Stimulated activated naive CD8-positive, alpha-beta T cell treated with anti-CD3 and anti-CD28 coated beads, Interleukin-15, amount 100 ng/mL, for 72 hours (primary cell): ENCODE measurements around the gene WHRN.

Source experiments
- ATAC-seq: fragments of 150-1000 bp; cut with Tn5 transposase; 2 replicates; pipeline ENCODE4 v1.10.0; 2021; ENCODE audit warnings: mild to moderate bottlenecking, moderate library complexity
- DNase-seq, 2 donors: peaks; one replicate each; pipeline ENCODE4 v3.0.0; 2021 to 2022
- H3K27ac Mint-ChIP-seq, 2 donors: one replicate each; pipeline ENCODE4 v1.8.0; 2022; ENCODE audit warnings: mild to moderate bottlenecking in 2 of 2, mixed read lengths in 2 of 2, moderate library complexity in 2 of 2
- H3K27me3 Mint-ChIP-seq: one replicate; pipeline ENCODE4 v1.8.0; 2022; ENCODE audit warnings: mixed read lengths
- H3K4me1 Mint-ChIP-seq: one replicate; pipeline ENCODE4 v1.8.0; 2022; ENCODE audit warnings: mild to moderate bottlenecking, mixed read lengths
- H3K4me3 Mint-ChIP-seq, 2 donors: one replicate each; pipeline ENCODE4 v1.8.0; 2022; ENCODE audit warnings: mild to moderate bottlenecking in 2 of 2, mixed read lengths in 2 of 2, moderate library complexity in 1 of 2
- H3K9me3 Mint-ChIP-seq, 2 donors: one replicate each; pipeline ENCODE4 v1.8.0; 2022; ENCODE audit warnings: mixed read lengths in 2 of 2

WHRN gene

DNA sequence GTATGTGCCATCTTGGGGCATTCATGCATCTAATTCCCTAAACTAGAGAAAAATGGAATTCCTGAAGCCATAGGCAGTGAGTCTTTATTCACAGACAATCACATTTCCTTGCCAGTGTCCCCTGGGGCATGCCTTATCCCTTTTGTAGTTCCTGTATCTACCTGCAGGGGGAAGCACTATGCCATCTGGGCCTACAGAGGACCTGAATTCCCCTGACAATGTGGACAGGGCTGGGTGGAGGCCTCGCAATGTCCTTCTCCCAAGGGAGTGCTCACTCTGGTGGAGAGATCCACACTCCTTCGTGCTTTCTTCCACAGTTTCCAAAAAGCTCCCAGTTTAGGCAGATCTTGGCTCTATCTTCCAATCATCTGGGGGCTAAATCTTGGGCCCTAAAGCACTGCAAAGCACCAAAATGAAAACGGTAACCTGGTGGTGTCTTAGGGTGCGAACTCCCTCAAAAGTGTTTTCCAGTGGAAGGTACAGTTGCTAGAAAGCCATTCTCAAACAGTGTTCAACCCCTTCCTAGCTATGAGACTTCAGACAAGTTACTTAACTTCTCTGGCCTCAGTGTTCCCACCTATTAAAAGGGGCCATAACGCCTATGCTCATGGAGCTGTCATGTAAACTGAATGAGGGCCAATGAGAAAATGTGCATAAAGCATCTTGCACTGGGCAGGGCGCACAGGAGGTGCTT is 17.5 kb downstream of the WHRN start:
- DNase-seq (peak; percentile 67 to 73), ATAC-seq (peak; percentile 69)
- Mint-ChIP-seq H3K4me1 (peaks cover 50% of the 10 kb centered on the region), H3K4me3 (no peak overlapping the region), H3K9me3 (no peaks in the 10 kb centered on the region), H3K27me3 (no peaks in the 10 kb centered on the region), H3K27ac (no peak overlapping the region)

DNA sequence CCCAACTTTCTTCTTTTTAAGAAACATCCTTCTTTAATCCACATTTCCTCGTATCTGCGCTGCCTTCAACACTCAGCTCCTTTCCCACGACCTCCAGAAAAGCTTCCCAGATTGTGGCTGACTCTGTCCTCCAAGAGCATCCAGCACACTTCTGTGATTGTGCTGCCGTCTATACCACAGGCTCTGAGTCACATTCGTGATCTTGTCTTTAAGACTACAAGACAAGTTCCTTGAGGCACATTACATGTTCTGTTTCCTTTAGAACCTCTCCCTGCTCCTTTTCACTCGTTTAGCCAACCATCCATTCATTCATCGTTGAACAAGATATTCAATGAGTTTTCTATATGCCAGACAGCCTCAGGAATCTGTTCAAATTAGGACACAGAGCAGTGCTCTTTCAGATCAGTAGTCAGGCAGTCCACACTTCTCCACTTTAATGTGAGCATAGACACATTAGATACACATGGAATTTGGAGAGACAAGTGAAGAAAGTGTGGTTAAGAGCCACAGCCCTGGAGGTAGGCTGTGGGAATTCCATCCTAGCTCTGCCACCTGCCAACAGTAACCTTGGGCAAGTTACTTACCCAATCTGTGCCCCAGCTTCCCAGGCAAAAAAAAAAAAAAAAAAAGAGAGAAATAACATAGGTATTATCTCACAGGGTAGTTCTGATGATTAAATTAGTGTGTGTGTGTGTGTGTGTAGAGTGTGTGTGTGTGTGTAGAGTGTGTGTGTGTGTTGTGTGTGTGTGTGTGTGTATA is 18.9 kb downstream of the WHRN start:
- DNase-seq (no peak), ATAC-seq (no peak)
- Mint-ChIP-seq H3K4me3 (peak overlapping the region; percentile 29 to 32), H3K9me3 (no peaks in the 10 kb centered on the region), H3K27me3 (no peaks in the 10 kb centered on the region), H3K4me1 (peaks cover 62% of the 10 kb centered on the region), H3K27ac (peak overlapping the region; percentile 20 to 86)

DNA sequence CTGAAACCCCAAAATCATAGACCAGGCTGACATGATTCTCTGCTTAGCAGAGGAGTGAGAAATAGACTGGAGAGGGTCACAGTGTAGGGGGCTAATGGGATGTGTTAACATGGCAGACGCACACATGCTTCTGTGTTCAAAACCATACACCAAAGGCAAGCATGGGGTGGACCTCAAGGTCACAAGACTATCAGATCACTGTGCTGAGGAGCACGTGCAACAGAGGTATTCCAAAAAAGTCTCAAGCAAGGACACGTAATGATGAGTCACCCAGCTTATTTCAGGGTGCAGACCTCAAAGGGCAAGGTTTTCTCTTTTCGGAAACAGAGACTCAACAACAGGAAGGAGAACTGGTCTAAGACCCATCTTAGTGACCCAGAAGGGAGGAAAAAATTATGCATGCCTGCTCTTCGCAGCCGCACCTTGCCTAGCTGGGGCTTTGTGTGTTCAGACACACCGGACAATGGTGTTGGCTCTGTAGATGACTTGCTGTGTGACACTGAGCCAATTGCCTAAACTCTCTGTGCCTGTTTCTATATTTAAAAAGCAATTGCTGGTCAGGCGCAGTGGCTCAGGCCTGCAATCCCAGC is 20.3 kb downstream of the WHRN start:
- peak; percentile 52 to 69 for DNase-seq
- H3K27me3 Mint-ChIP-seq = no peaks in the 10 kb centered on the region
- peak overlapping the region; percentile 16 to 43 for H3K4me3 Mint-ChIP-seq
- peak; percentile 92 for ATAC-seq
- no peaks in the 10 kb centered on the region for H3K9me3 Mint-ChIP-seq
- peaks cover 70% of the 10 kb centered on the region for H3K4me1 Mint-ChIP-seq
- peak overlapping the region; percentile 44 to 92 for H3K27ac Mint-ChIP-seq

DNA sequence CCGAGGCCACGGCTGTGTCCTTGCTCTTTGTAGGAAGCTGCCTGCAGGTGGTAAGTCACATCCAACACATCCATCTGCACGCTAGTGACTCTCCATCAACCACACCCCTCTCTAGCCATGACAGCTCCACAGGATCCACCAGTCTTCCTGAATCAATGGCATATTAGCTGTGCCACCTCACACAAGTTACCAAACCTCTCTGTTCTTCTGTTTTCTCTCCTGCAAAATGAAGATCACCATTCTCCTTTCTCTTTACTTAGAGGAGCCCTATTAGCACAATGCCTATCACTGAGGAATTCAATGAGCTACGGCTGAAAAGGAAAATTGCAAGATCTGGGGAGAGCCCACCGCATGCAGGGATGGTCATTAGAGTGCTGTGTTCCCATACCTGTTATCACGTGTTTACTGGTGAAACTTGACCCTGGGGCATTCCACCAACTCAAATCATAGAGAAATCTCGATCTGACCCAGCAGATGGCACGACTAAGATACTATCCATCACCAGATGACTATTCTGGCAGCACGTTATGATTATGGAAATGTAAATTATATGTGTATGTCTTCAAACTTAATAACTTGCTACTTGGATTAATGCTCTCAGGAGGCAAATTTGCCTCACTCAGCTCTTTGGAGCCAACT is 20.9 kb downstream of the WHRN start:
- no peak for ATAC-seq
- H3K27ac Mint-ChIP-seq = peak overlapping the region; percentile 13 to 65
- no peak for DNase-seq
- no peaks in the 10 kb centered on the region for H3K9me3 Mint-ChIP-seq
- no peaks in the 10 kb centered on the region for H3K27me3 Mint-ChIP-seq
- peaks cover 74% of the 10 kb centered on the region for H3K4me1 Mint-ChIP-seq
- no peak overlapping the region for H3K4me3 Mint-ChIP-seq

DNA sequence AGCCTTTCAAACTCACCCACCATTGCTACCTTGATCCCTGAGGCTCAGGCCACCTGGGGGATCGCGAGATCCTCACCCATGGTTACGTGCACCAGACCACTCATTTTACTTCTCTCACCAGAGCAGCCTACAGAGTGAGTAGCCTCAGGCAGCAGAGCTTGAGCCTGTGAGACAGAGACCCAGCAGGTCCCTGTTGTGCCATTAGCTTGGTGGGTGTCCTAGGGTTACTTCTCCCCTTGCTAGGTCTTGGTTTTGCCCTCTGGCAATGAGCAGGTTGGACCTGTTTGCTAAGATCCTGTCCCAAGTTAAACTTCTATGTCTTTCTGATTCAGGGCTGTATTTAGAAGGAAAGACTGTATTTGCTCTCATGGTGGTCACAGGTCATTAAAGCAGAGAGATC is 21.8 kb downstream of the WHRN start:
- no peak for DNase-seq
- H3K27me3 Mint-ChIP-seq = no peaks in the 10 kb centered on the region
- peaks cover 70% of the 10 kb centered on the region for H3K4me1 Mint-ChIP-seq
- H3K9me3 Mint-ChIP-seq = no peaks in the 10 kb centered on the region
- H3K4me3 Mint-ChIP-seq = no peak overlapping the region
- no peak for ATAC-seq
- no peak overlapping the region for H3K27ac Mint-ChIP-seq

DNA sequence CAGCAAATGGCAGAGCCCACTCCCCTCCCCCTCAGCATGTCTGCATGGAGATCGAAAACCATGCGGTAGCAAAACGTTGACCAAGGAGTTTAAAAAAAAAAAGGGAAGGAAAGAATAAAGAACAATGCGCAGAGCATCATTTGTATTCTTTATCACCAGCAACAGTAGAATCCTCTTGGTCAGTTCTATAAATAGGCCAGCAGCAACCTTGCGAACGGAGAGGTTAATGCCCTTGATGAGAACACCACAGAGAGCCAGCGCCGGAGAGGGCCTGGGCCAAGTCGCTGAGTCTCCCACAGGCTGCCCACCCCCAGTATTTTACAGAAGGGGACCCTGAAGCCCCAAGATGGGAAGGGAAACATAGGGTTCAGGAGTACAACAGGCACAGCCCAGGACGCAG is 22.7 kb downstream of the WHRN start:
- no peaks in the 10 kb centered on the region for H3K27me3 Mint-ChIP-seq
- H3K9me3 Mint-ChIP-seq = no peaks in the 10 kb centered on the region
- H3K4me3 Mint-ChIP-seq = no peak overlapping the region
- peaks cover 66% of the 10 kb centered on the region for H3K4me1 Mint-ChIP-seq
- no peak for ATAC-seq
- H3K27ac Mint-ChIP-seq = no peak overlapping the region
- no peak for DNase-seq

DNA sequence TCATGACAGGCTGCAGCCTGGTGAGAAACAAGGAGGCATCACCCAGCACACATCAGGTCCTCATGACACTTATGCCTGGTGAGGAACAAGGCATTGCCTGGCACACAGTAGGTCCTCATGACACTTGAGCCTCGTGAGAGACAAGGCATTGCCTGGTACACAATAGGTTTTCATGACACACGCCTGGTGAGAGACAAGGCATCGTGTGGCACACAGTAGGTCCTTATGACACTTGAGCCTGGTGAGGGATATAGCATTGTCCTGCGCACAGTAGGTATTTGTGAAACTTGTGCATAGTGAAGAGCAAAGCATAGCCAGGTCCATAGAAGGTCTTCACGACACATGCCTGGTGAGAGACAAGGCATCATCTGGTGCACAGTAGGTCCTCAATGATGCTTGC is 23.5 kb downstream of the WHRN start:
- Mint-ChIP-seq H3K27me3 (no peaks in the 10 kb centered on the region), H3K4me1 (peaks cover 59% of the 10 kb centered on the region), H3K9me3 (no peaks in the 10 kb centered on the region), H3K4me3 (no peak overlapping the region), H3K27ac (no peak overlapping the region)
- DNase-seq (no peak), ATAC-seq (no peak)

DNA sequence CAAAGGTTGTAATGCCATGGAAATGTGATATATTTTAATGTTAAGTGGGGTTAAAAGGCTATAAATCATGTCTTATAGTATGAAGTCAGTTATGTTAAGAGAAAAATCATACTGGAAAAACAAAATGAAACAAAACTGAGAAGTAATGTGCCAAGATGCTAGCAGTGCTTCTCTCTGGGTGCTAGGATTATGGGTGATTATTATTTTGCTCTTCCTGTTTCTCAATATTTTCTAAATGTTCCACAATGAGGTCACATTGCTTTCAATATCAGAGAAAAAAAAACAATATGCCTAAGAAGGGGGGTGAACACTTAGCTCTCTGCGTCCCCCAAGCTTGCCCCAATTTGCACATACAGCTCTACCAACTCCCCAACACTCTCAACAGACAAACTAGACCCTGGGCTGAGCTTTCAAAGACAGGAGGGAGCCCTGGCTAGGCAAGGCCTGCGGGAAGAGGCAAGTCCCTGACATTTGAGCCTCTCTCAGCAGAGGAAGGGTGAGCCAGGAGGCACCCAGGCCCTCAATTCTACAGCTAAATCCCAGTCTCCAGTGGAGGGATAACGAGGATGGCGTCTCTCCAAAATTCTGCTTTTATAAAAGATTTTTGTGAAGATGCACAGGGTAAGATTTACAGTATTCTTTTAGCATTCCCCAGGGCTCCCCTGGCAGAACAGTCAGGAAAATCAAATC is 24.4 kb downstream of the WHRN start:
- H3K9me3 Mint-ChIP-seq = no peaks in the 10 kb centered on the region
- H3K27me3 Mint-ChIP-seq = no peaks in the 10 kb centered on the region
- DNase-seq = no peak
- H3K27ac Mint-ChIP-seq = peak overlapping the region in 1 of 2 donors; percentile 53
- peaks cover 59% of the 10 kb centered on the region for H3K4me1 Mint-ChIP-seq
- no peak for ATAC-seq
- H3K4me3 Mint-ChIP-seq = peak overlapping the region in 1 of 2 donors; percentile 19

DNA sequence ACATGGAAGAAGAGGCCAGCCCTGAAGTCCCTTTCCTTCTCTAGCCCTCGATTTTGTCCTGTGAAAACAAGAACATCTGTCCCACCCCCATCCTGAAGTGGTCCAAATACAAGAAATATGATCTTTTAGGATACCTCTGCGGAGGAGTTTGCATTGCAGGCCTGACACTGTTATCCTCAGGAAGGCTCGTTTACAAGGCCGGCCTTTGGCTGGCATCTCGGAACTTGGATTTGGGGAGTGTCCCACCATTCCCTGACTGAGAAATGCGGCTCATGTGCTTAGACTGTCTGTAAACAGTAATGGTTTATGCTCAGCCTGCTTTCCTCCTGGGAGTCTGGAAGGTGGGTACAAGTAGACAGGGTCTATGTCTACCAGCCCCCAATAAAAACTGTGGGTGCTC is 26.4 kb downstream of the WHRN start:
- ATAC-seq (no peak), DNase-seq (no peak)
- Mint-ChIP-seq H3K4me1 (peaks cover 63% of the 10 kb centered on the region), H3K4me3 (no peak overlapping the region), H3K27me3 (no peaks in the 10 kb centered on the region), H3K27ac (no peak overlapping the region), H3K9me3 (no peaks in the 10 kb centered on the region)

DNA sequence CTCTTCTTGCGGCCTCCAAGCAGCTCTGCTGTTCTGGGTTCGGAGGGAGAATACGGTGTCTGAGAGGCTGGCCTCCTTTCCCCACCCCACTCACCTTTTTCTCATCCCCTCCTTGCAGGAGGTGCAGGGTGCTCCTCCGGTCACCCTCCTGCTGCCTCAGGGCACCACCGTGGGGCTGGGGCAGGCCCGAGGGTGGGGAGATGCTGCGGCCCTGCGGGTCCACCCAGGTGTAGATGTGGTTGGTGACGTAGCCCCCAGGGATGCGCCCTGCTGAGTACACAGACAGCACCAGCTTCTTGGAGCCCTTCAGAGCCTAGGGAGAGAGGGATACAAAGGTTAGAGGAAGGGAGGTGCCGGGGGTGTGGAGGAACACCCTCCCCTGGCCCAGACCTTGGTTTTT is 26.8 kb downstream of the WHRN start:
- Mint-ChIP-seq H3K9me3 (no peaks in the 10 kb centered on the region), H3K4me1 (peaks cover 59% of the 10 kb centered on the region), H3K27me3 (no peaks in the 10 kb centered on the region), H3K4me3 (no peak overlapping the region), H3K27ac (no peak overlapping the region)
- peak; percentile 47 for ATAC-seq
- DNase-seq = no peak

DNA sequence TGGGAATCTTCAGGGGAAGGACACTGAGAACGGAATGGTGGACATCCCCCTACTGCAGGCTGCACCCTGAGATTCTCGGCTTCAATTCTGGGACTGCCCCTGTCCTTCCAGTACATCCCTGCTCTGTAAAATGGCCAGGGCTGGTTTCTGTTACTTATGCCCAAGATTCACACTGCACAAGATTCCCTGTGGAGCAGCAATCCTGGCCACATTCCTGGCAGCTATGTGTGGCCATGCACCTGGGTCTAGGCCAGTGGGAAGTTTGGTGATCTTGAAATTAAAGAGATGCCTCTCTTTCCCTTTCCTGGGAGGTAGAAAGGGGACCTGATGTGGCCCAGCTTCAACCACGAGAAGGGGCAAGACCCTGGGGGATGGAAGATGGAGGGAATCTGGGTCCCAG is 27.6 kb downstream of the WHRN start:
- H3K4me3 Mint-ChIP-seq = no peak overlapping the region
- DNase-seq (no peak), ATAC-seq (no peak)
- H3K27me3 Mint-ChIP-seq = no peaks in the 10 kb centered on the region
- H3K27ac Mint-ChIP-seq = no peak overlapping the region
- peaks cover 54% of the 10 kb centered on the region for H3K4me1 Mint-ChIP-seq
- no peaks in the 10 kb centered on the region for H3K9me3 Mint-ChIP-seq

DNA sequence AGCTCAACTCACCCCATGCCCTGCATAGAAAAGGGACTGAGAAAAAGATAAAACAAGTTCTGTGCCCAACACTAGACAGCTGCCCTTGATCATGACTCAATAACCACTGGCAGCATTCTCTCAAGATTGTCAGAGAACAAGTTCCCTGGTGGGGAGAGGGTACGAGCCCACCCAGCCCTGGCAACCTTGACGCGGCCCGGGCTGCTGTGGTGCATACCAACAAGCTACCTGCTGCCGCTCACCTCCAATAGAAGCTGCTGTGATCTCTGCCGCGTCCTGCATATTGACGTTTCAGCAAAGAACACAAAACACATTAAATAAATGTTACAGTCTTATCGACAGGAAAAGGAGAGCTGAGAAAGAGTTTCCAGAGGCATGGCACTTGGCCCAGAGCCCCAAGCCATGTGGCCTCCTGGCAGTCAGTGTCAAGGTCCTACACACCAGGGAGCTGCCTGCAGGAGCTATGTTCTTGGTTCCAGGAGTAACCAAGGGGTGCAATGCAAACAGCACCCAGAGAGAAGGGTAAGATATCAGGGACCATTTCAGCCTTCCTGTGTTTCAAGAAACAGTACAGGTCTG is 28.3 kb downstream of the WHRN start:
- H3K27ac Mint-ChIP-seq = peak overlapping the region in 1 of 2 donors; percentile 59
- H3K4me1 Mint-ChIP-seq = peaks cover 48% of the 10 kb centered on the region
- H3K27me3 Mint-ChIP-seq = no peaks in the 10 kb centered on the region
- no peaks in the 10 kb centered on the region for H3K9me3 Mint-ChIP-seq
- no peak overlapping the region for H3K4me3 Mint-ChIP-seq
- no peak for DNase-seq
- ATAC-seq = no peak

DNA sequence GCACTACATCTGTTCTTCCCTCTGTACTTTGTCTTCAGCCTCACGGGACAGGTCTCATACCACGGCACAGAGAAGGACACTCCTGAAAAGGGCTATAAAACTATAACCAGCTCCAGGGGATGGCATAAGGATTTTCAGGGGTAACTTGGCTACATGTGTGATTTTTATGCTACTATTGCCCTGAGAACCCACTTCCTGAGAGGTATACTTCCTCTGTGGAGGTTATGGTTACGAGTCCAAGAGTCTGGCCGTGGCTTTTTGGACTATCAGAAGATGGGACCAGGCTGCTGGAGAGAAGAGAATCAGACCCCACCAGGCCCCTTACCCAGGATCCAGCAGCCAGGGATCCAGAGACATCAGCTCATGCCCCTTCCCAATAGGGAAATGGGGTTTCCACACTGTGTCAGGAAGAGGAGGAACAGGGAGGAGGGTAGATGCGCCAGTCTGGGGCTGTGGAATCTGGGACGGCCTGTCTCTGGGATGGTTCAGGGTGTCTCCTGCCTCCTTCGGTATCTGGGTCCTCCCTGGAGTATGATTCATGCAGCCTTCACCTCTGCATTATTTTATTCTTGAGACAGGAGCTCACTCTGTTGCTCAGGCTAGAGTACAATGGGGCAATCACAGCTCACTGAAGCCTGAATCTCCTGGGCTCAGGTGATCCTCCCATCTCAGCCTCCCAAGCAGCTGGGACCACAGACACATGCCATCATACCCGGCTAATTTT is 29.7 kb downstream of the WHRN start:
- DNase-seq (no peak), ATAC-seq (no peak)
- Mint-ChIP-seq H3K27ac (peak overlapping the region; percentile 31 to 50), H3K27me3 (no peaks in the 10 kb centered on the region), H3K4me1 (peaks cover 35% of the 10 kb centered on the region), H3K4me3 (no peak overlapping the region), H3K9me3 (no peaks in the 10 kb centered on the region)

DNA sequence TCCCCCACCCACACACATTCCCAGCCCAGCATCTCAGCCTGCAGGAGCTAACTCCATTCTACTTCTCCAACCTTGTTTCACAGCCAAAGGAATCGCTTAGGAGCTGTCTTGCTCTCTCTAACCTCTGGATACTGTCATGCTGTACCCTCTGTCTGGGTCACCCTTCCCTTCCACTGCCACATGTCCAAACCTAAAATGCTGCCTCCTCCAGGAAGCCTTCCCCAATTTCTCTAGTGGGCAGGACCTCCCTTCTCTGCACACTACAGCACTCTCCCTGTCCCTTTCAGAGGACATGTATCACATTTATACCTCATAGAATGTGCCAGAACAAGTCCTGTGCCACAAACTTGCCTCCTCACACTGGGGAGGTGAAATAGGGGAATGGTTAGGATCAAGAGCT is 30.8 kb downstream of the WHRN start:
- no peak for ATAC-seq
- Mint-ChIP-seq H3K27ac (no peak overlapping the region), H3K4me3 (no peak overlapping the region), H3K27me3 (no peaks in the 10 kb centered on the region), H3K4me1 (peaks cover 32% of the 10 kb centered on the region), H3K9me3 (peaks cover 0 to 4% of the 10 kb centered on the region in 2 donors)
- no peak for DNase-seq

DNA sequence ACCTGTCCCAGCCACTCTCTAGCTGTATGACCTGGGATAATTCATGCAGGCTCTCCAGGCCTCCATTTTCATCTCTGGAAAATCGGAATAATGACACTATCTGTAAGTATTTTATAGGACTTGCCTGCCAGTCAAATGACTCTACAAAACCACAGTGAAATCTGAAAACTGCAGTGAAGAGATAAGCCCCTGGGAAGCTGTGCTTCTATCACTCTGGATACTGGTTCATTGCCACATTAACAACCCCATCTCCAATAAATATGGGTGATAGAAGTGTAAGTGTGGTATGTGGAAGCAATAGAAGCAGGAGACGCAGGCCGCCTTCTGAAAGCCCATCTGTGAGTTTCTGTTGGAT is 31.8 kb downstream of the WHRN start:
- ATAC-seq (no peak), DNase-seq (no peak)
- Mint-ChIP-seq H3K4me3 (no peak overlapping the region), H3K4me1 (peaks cover 29% of the 10 kb centered on the region), H3K9me3 (peaks cover 0 to 4% of the 10 kb centered on the region in 2 donors), H3K27me3 (no peaks in the 10 kb centered on the region), H3K27ac (no peak overlapping the region)
